GM12878 (cell line): ENCODE results near the gene OGFOD3. TPM values are rescaled to one million over a fixed set of nuclear protein-coding genes. Genes with fewer than 3 reads are reported as not detected.

Experiments used
- ATAC-seq: fragments of 200-7000 bp; cut with Tn5 transposase; 3 replicates; pipeline ENCODE4 v1.9.1; 2020; ENCODE audit warnings: mild to moderate bottlenecking, moderate library complexity
- BruUV-seq: library from RNA; stranded (reverse); fragments of 400-500 nt; replicated peaks from 2 replicates; lab custom pipeline; 2021; lab: Mats Ljungman, UMichigan
- CTCF ChIA-PET: fragments of 300-600 bp; sonication (Branson Sonifier 250); formaldehyde crosslinking; extraction: SDS; loops from one replicate; lab custom pipeline; 2021; ENCODE audit warnings: inconsistent platforms; lab: Yijun Ruan, JAX
- POLR2A ChIA-PET: fragments of 350-600 bp; formaldehyde crosslinking; extraction: SDS; loops from one replicate; lab custom pipeline; 2021; ENCODE audit warnings: inconsistent platforms; lab: Charles Lee
- RAD21 ChIA-PET: fragments of 300-600 bp; sonication (Branson Sonifier 250); formaldehyde crosslinking; loops from one replicate; lab custom pipeline; 2023; ENCODE audit warnings: antibody characterized with exemption; ENCODE audit not compliant: unreplicated experiment; lab: Charles Lee
- SMC1A ChIA-PET: fragments of 300-600 bp; sonication (Branson Sonifier 250); formaldehyde crosslinking; loops from one replicate; lab custom pipeline; 2023; ENCODE audit not compliant: unreplicated experiment, uncharacterized antibody; lab: Charles Lee
- DNase-seq: peaks from one replicate; pipeline ENCODE4 v3.0.0-alpha.2; 2011; ENCODE audit warnings: low read depth, low spot score
- FAIRE-seq: peaks from 3 replicates; lab custom pipeline; 2011; peaks lifted over from hg19 to GRCh38; lab: Jason Lieb, UNC
- H2AFZ ChIP-seq: 2 replicates; pipeline ENCODE4 v1.6.0; 2011; ENCODE audit warnings: low read depth, low read length, control low read depth; ENCODE audit not compliant: control insufficient read depth
- H3K27ac ChIP-seq: 2 replicates; pipeline ENCODE4 v1.5.1; 2011; ENCODE audit warnings: control low read depth; ENCODE audit not compliant: control insufficient read depth, insufficient read depth
- H3K27me3 ChIP-seq, 2 experiments: replicated peaks in 1 of 2; 2 replicates each; pipeline versions ENCODE4 v1.6.0 to v1.6.1; 2011; ENCODE audit warnings: low read length in 1 of 2; ENCODE audit not compliant: control insufficient read depth in 2 of 2, insufficient read depth in 2 of 2
- H3K36me3 ChIP-seq, 2 experiments: 2 replicates each; pipeline ENCODE4 v1.5.1; 2011; ENCODE audit warnings: low read length in 1 of 2; ENCODE audit not compliant: control insufficient read depth in 2 of 2, insufficient read depth in 2 of 2
- H3K4me1 ChIP-seq: 2 replicates; pipeline ENCODE4 v1.6.1; 2011; ENCODE audit warnings: mild to moderate bottlenecking, low read length, moderate library complexity, mixed read lengths; ENCODE audit not compliant: control insufficient read depth, insufficient read depth
- H3K4me2 ChIP-seq: 2 replicates; pipeline ENCODE4 v1.6.0; 2011; ENCODE audit warnings: control low read depth; ENCODE audit not compliant: control insufficient read depth, insufficient read depth
- H3K4me3 ChIP-seq: fragments of 200-600 bp; sonication (generic); 2 replicates; pipeline ENCODE4 v1.5.1; 2016
- H3K79me2 ChIP-seq: 2 replicates; pipeline ENCODE4 v1.6.0; 2011; ENCODE audit warnings: low read length; ENCODE audit not compliant: control insufficient read depth, insufficient read depth
- H3K9ac ChIP-seq: 2 replicates; pipeline ENCODE4 v1.8.0; 2011; ENCODE audit warnings: low read length, control low read depth, mixed read lengths; ENCODE audit not compliant: control insufficient read depth, insufficient read depth
- H3K9me3 ChIP-seq: replicated peaks from 3 replicates; pipeline ENCODE4 v1.5.1; 2011; ENCODE audit warnings: mild to moderate bottlenecking, low read length; ENCODE audit not compliant: control insufficient read depth, insufficient read depth
- H4K20me1 ChIP-seq: 2 replicates; pipeline ENCODE4 v1.6.0; 2011; ENCODE audit not compliant: control insufficient read depth, insufficient read depth
- ATF7 ChIP-seq: fragments of 450-650 bp; IDR thresholded peaks from 2 replicates; pipeline ENCODE4 v1.6.1; 2016; ENCODE audit warnings: low read depth, mild to moderate bottlenecking
- CBX3 ChIP-seq: fragments of 200-600 bp; sonication (generic); IDR thresholded peaks from 2 replicates; pipeline ENCODE4 v1.6.1; 2016; ENCODE audit warnings: low read depth, borderline replicate concordance
- CBX5 ChIP-seq: sonication (generic); IDR thresholded peaks from 2 replicates; pipeline ENCODE4 v1.6.1; 2016; ENCODE audit warnings: low read depth, moderate library complexity, mild to moderate bottlenecking, inconsistent platforms
- CHD4 ChIP-seq: fragments of 200-600 bp; sonication (generic); IDR thresholded peaks from 2 replicates; pipeline ENCODE4 v1.6.1; 2016; ENCODE audit warnings: mild to moderate bottlenecking
- HDGF ChIP-seq: fragments of 450-650 bp; IDR thresholded peaks from 2 replicates; pipeline ENCODE4 v1.6.1; 2016; ENCODE audit warnings: antibody characterized with exemption
- JUND ChIP-seq: IDR thresholded peaks from 2 replicates; pipeline ENCODE4 v1.6.1; 2012; ENCODE audit warnings: low read depth, mild to moderate bottlenecking, low read length, improper control_type of control experiment, moderate library complexity
- KAT2A ChIP-seq: conservative IDR thresholded peaks from 2 replicates; pipeline ENCODE4 v1.6.1; 2011; ENCODE audit warnings: low read depth, low read length; ENCODE audit not compliant: control insufficient read depth
- LARP7 ChIP-seq: fragments of 450-650 bp; IDR thresholded peaks from 2 replicates; pipeline ENCODE4 v1.6.1; 2017; ENCODE audit warnings: mild to moderate bottlenecking
- MYC ChIP-seq: IDR thresholded peaks from 2 replicates; pipeline ENCODE4 v1.6.1; 2011; ENCODE audit warnings: mild to moderate bottlenecking, low read length, moderate library complexity, inconsistent platforms; ENCODE audit not compliant: insufficient read depth, insufficient replicate concordance, insufficient read length, severe bottlenecking
- NKRF ChIP-seq: fragments of 450-650 bp; conservative IDR thresholded peaks from 2 replicates; pipeline ENCODE4 v1.6.1; 2017; ENCODE audit warnings: mild to moderate bottlenecking, moderate library complexity
- NR2C1 ChIP-seq: fragments of 450-650 bp; IDR thresholded peaks from 2 replicates; pipeline ENCODE4 v1.6.1; 2017; ENCODE audit warnings: antibody characterized with exemption, mild to moderate bottlenecking, moderate library complexity
- PKNOX1 ChIP-seq: fragments of 450-650 bp; IDR thresholded peaks from 2 replicates; pipeline ENCODE4 v1.6.1; 2016; ENCODE audit warnings: mild to moderate bottlenecking
- RB1 ChIP-seq: fragments of 450-650 bp; formaldehyde crosslinking; IDR thresholded peaks from 2 replicates; pipeline ENCODE4 v1.6.1; 2017; ENCODE audit warnings: mild to moderate bottlenecking, borderline replicate concordance
- STAT3 ChIP-seq: IDR thresholded peaks from 2 replicates; pipeline ENCODE4 v1.6.1; 2011; ENCODE audit warnings: low read depth, low read length, improper control_type of control experiment
- TBL1XR1 ChIP-seq: IDR thresholded peaks from 2 replicates; pipeline ENCODE4 v1.6.1; 2012; ENCODE audit warnings: low read depth, low read length, improper control_type of control experiment
- TCF12 ChIP-seq: IDR thresholded peaks from 2 replicates; pipeline ENCODE4 v1.6.1; 2011; ENCODE audit warnings: low read depth, mild to moderate bottlenecking, low read length
- TCF3 ChIP-seq: IDR thresholded peaks from 2 replicates; pipeline ENCODE4 v1.6.1; 2012; ENCODE audit warnings: low read depth, mild to moderate bottlenecking, low read length, borderline replicate concordance; ENCODE audit not compliant: insufficient read depth
- USF2 ChIP-seq: IDR thresholded peaks from 2 replicates; pipeline ENCODE4 v1.6.1; 2011; ENCODE audit warnings: low read depth, low read length, improper control_type of control experiment, borderline replicate concordance
- WRNIP1 ChIP-seq: IDR thresholded peaks from 2 replicates; pipeline ENCODE4 v1.6.1; 2011; ENCODE audit warnings: low read depth, low read length, improper control_type of control experiment, borderline replicate concordance
- WGBS: methylation state at CpG from one replicate; pipeline ENCODE4 v1.1.6; 2016; ENCODE audit warnings: low lambda C conversion rate; ENCODE audit not compliant: insufficient replicate concordance, insufficient coverage; ENCODE audit errors: missing lambda C conversion rate; 5-methylcytosine and 5-hydroxymethylcytosine counted together
- in situ Hi-C: fragments of 300-500 bp; cut with MboI; formaldehyde crosslinking; loops from 9 replicates; pipeline ENCODE4 v1.14.3; 2018; ENCODE audit warnings: mixed read lengths
- intact Hi-C: fragments of 100-400 bp; cut with micrococcal nuclease; formaldehyde crosslinking; loops from one replicate; pipeline ENCODE4 v1.14.2; 2022; ENCODE audit not compliant: unreplicated experiment
- polyA plus RNA-seq, 11 experiments: library from polyadenylated mRNA; depleted of rRNA in 4 of 11; unstranded in 6 of 11; stranded (reverse) in 5 of 11; fragments of >200 nt; fragmentation: Nextera tagmentation in 4 of 11; fragmentation: Illumina TruSeq in 1 of 11; extraction: Ambion mirVana in 4 of 11; extraction: Trizol in 1 of 11; gene quantifications; 1 replicate in 1 of 11; 2 replicates in 10 of 11; pipeline versions ENCODE4 v1.2.1 to v1.2.3, GENCODE V29; 2011 to 2016; ENCODE audit warnings: inconsistent platforms in 2 of 11, missing spikeins in 2 of 11, low read depth in 1 of 11
- total RNA-seq, 4 experiments: library from RNA; depleted of rRNA in 3 of 4; stranded (reverse); fragments of >200 nt in 3 of 4; fragmentation: Illumina TruSeq in 1 of 4; extraction: Trizol in 1 of 4; gene quantifications; 2 replicates each; pipeline versions ENCODE4 v1.2.1 to v1.2.3, GENCODE V29; 2013 to 2021

OGFOD3 gene
- total and polyA plus RNA-seq, 10 of the 15 experiments (the other 5 are each of a cell fraction or from before 2014, with no cell fraction given), result 0.48 to 28.4 (median 18.3) TPM

- ChIA-PET POLR2A (interaction anchor here (0.7 kb wide), 1 partner anchor 229 kb away, joined by 4 read pairs; no protein-coding TSS in a partner anchor), RAD21 (no interaction called here)
- 69% methylated on average over 13 of the region's 13 CpGs for WGBS
- Histone ChIP-seq H3K4me2 (no peak overlapping the region), H3K79me2 (no peaks in the 10 kb centered on the region), H3K27ac (no peak overlapping the region), H4K20me1 (no peaks in the 10 kb centered on the region), H3K36me3 (peaks cover 0 to 12% of the 10 kb centered on the region in 2 experiments; a peak in 2 of 4 replicates), H3K4me3 (no peak overlapping the region)
- DNase-seq (no peak), ATAC-seq (no peak)
- BruUV-seq, result no TSS peak
- intact Hi-C loops, result no loop called here
- no peak for TF ChIP-seq TCF3
- no peak for TF ChIP-seq STAT3
- no peak for TF ChIP-seq TBL1XR1
- TF ChIP-seq CHD4, result no peak
- TF ChIP-seq CBX5, result no peak
- TF ChIP-seq CBX3, result no peak
- no peak for TF ChIP-seq RB1
- no peak for TF ChIP-seq PKNOX1
- TF ChIP-seq HDGF, result no peak
- no peak for TF ChIP-seq NKRF
- no peak for TF ChIP-seq WRNIP1
- TF ChIP-seq LARP7, result no peak
- no peak for TF ChIP-seq NR2C1
- no peak for TF ChIP-seq TCF12
- no peak for TF ChIP-seq USF2
- no peak for TF ChIP-seq KAT2A
- no peak for TF ChIP-seq JUND
- no peak for TF ChIP-seq ATF7
- TF ChIP-seq MYC, result no peak
- TF ChIP-seq, all 136 proteins: peak for 0
- ChIA-PET SMC1A (no interaction called here), CTCF (interaction anchor here (0.7 kb wide), 2 partner anchors 34 to 202 kb away, joined by 3 to 4 read pairs; no protein-coding TSS in a partner anchor)
- Histone ChIP-seq H3K27me3 (no peaks in the 10 kb centered on the region), H3K9me3 (no peaks in the 10 kb centered on the region), H2AFZ (no peak overlapping the region), H3K4me1 (peaks cover 3% of the 10 kb centered on the region; the same call in 1 of the 2 replicates), H3K9ac (no peak overlapping the region)
- FAIRE-seq, result no peak
- in situ Hi-C loops, result loop anchor here (5.0 kb wide), 1 partner anchor 55 kb away; no protein-coding TSS in a partner anchor
These were observed 11.1 kb downstream of the OGFOD3 start for GRCh38 chr17:82407255-82407654.
